Breast epithelium (tissue), 4 donors: ENCODE measurements around the gene OR4D1. TPM values are rescaled to one million over a fixed set of nuclear protein-coding genes. Genes with fewer than 3 reads are reported as not detected.

Source experiments
- DNase-seq, 2 donors: peaks; one replicate each; pipeline ENCODE4 v3.0.0-alpha.2; 2019; ENCODE audit warnings: low spot score in 2 of 2
- H3K27ac ChIP-seq, 2 donors: fragments of 200-600 bp; sonication (generic) in 1 of 2; one replicate each; pipeline ENCODE4 v1.5.1; 2016 to 2019; ENCODE audit warnings: mild to moderate bottlenecking in 1 of 2
- H3K27me3 ChIP-seq, 2 donors: fragments of 200-600 bp; sonication (generic) in 1 of 2; one replicate each; pipeline versions ENCODE4 v1.5.1 to v1.6.0; 2017 to 2019; ENCODE audit warnings: control low read depth in 1 of 2, mild to moderate bottlenecking in 1 of 2
- H3K36me3 ChIP-seq: fragments of 200-600 bp; one replicate; pipeline ENCODE4 v1.5.1; 2019
- H3K4me1 ChIP-seq, 2 donors: fragments of 200-600 bp; sonication (generic); one replicate each; pipeline ENCODE4 v1.5.1; 2016 to 2019; ENCODE audit warnings: control low read depth in 1 of 2
- H3K4me3 ChIP-seq, 3 donors: fragments of 200-600 bp; sonication (generic); 1 replicate in 2 of 3; 2 replicates in 1 of 3; pipeline ENCODE4 v1.5.1; 2016 to 2019; ENCODE audit warnings: mild to moderate bottlenecking in 3 of 3, moderate library complexity in 2 of 3
- H3K9me3 ChIP-seq, 2 donors: fragments of 200-600 bp; sonication (generic) in 1 of 2; one replicate each; pipeline ENCODE4 v1.5.1; 2016 to 2019; ENCODE audit warnings: control low read depth in 1 of 2
- CTCF ChIP-seq, 3 donors: fragments of 450-650 bp; IDR thresholded peaks; one replicate each; pipeline ENCODE4 v1.5.1; 2016 to 2017; ENCODE audit warnings: antibody characterized with exemption in 3 of 3, mild to moderate bottlenecking in 3 of 3, moderate library complexity in 3 of 3
- POLR2A ChIP-seq: fragments of 450-650 bp; IDR thresholded peaks from one replicate; pipeline ENCODE4 v1.6.1; 2016; ENCODE audit warnings: antibody characterized with exemption, mild to moderate bottlenecking, moderate library complexity
- POLR2AphosphoS5 ChIP-seq, 3 donors: sonication (generic); formaldehyde crosslinking; IDR thresholded peaks; one replicate each; pipeline ENCODE4 v1.6.1; 2017; ENCODE audit warnings: antibody characterized with exemption in 3 of 3
- intact Hi-C: fragments of 100-400 bp; cut with DNase I; formaldehyde crosslinking; loops from one replicate; pipeline ENCODE4 v1.15.1; 2023; ENCODE audit warnings: low total_unique reads
- total RNA-seq, 3 donors: library from RNA; depleted of rRNA; stranded (reverse); fragments of >200 nt; gene quantifications; one replicate each; pipeline ENCODE4 v1.1.0, GENCODE V29; 2016

The OR4D1 gene
- total RNA-seq, 3 donors from 2014 or later, result not detected

GRCh38 chr17:58196610-58197009 is 48.4 kb downstream of the OR4D1 start:
- no peaks in the 10 kb centered on the region for H3K36me3 ChIP-seq
- H3K27ac ChIP-seq, result no peak overlapping the region
- H3K4me3 ChIP-seq, result no peak overlapping the region
- H3K27me3 ChIP-seq, result peaks cover 0 to 12% of the 10 kb centered on the region in 2 donors
- DNase-seq, result no peak
- H3K9me3 ChIP-seq, result no peaks in the 10 kb centered on the region
- TF ChIP-seq POLR2AphosphoS5 (IDR thresholded peaks at IDR 0.05), result no peak
- no peak for TF ChIP-seq CTCF (IDR thresholded peaks at IDR 0.05)
- TF ChIP-seq POLR2A, result no peak
- no peaks in the 10 kb centered on the region for H3K4me1 ChIP-seq
- intact Hi-C loops, result no loop called here

GRCh38 chr17:58200024-58200633 is 51.9 kb downstream of the OR4D1 start:
- intact Hi-C loops, result no loop called here
- no peak for TF ChIP-seq POLR2AphosphoS5 (IDR thresholded peaks at IDR 0.05)
- TF ChIP-seq POLR2A, result no peak
- no peak for TF ChIP-seq CTCF (IDR thresholded peaks at IDR 0.05)
- Histone ChIP-seq H3K27me3 (peaks cover 0 to 12% of the 10 kb centered on the region in 2 donors), H3K9me3 (no peaks in the 10 kb centered on the region), H3K27ac (no peak overlapping the region), H3K4me1 (no peaks in the 10 kb centered on the region), H3K4me3 (no peak overlapping the region), H3K36me3 (no peaks in the 10 kb centered on the region)
- DNase-seq, result no peak

DNA sequence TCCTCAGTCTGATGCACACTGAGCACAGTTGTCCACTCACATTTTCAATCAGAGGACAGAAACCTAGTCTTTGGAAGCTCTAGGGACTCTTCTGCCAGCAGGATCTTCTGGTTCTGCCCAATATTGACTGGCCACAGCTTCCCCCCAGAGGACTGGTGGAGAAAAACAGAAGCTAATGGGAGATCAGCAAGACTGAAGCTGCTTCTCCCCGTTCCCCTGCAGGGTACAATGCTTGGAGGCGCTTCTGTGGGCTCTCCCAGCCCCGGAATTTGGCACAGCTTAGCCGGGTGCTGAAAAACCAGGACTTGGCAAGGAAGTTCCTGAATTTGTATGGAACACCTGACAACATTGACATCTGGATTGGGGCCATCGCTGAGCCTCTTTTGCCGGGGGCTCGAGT is 54.7 kb downstream of the OR4D1 start:
- intact Hi-C loops, result no loop called here
- DNase-seq, result no peak
- H3K4me3 ChIP-seq, result no peak overlapping the region

GRCh38 chr17:58204796-58205195 is 56.6 kb downstream of the OR4D1 start:
- H3K9me3 ChIP-seq, result no peaks in the 10 kb centered on the region
- no peaks in the 10 kb centered on the region for H3K4me1 ChIP-seq
- H3K4me3 ChIP-seq, result no peak overlapping the region
- no peak overlapping the region for H3K27ac ChIP-seq
- intact Hi-C loops, result no loop called here
- no peaks in the 10 kb centered on the region for H3K36me3 ChIP-seq
- DNase-seq, result no peak
- no peak for TF ChIP-seq POLR2A
- TF ChIP-seq POLR2AphosphoS5 (IDR thresholded peaks at IDR 0.05), result no peak
- TF ChIP-seq CTCF (IDR thresholded peaks at IDR 0.05), result no peak
- H3K27me3 ChIP-seq, result no peaks in the 10 kb centered on the region

More for the DNA sequence above, 54.7 kb downstream of the OR4D1 start:
- Histone ChIP-seq H3K9me3 (no peaks in the 10 kb centered on the region), H3K4me1 (no peaks in the 10 kb centered on the region), H3K36me3 (no peaks in the 10 kb centered on the region), H3K27ac (no peak overlapping the region), H3K27me3 (peaks cover 0 to 6% of the 10 kb centered on the region in 2 donors)
- TF ChIP-seq CTCF (IDR thresholded peaks at IDR 0.05) (no peak), POLR2AphosphoS5 (IDR thresholded peaks at IDR 0.05) (no peak), POLR2A (no peak)

- TF ChIP-seq CTCF (IDR thresholded peaks at IDR 0.05), result no peak
- H3K27ac ChIP-seq, result no peak overlapping the region
- H3K4me3 ChIP-seq, result no peak overlapping the region
- no peak for DNase-seq
- no peaks in the 10 kb centered on the region for H3K36me3 ChIP-seq
- H3K27me3 ChIP-seq, result no peaks in the 10 kb centered on the region
- intact Hi-C loops, result no loop called here
- no peaks in the 10 kb centered on the region for H3K9me3 ChIP-seq
- no peaks in the 10 kb centered on the region for H3K4me1 ChIP-seq
These were observed 57.8 kb downstream of the OR4D1 start for GRCh38 chr17:58205936-58206335.
